ENCODE measurements around the gene CCDC171.

Gene CCDC171

DNA sequence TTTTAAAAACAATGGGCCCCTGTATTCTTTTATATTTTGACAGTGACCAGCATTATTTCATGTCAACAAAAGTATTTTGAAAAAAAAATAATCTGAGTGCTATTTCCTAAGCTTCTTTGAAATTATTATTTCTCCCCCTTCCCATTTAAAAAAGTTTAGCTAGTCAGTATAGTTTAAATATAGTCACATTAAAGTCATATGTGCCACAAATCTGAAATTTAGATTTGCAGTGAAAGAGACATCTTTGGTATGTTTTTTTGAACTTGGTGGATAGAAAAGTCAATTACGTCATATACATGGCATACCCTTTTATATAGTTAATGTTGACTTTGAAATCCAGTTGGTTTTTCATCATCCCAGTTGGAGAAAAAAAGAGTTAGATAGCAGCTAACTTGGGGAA lies 297.0 kb downstream of the CCDC171 start:
- H3K27ac ChIP-seq = no peak overlapping the region
- TF ChIP-seq, protein P1, sequence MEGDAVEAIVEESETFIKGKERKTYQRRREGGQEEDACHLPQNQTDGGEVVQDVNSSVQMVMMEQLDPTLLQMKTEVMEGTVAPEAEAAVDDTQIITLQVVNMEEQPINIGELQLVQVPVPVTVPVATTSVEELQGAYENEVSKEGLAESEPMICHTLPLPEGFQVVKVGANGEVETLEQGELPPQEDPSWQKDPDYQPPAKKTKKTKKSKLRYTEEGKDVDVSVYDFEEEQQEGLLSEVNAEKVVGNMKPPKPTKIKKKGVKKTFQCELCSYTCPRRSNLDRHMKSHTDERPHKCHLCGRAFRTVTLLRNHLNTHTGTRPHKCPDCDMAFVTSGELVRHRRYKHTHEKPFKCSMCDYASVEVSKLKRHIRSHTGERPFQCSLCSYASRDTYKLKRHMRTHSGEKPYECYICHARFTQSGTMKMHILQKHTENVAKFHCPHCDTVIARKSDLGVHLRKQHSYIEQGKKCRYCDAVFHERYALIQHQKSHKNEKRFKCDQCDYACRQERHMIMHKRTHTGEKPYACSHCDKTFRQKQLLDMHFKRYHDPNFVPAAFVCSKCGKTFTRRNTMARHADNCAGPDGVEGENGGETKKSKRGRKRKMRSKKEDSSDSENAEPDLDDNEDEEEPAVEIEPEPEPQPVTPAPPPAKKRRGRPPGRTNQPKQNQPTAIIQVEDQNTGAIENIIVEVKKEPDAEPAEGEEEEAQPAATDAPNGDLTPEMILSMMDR (IDR thresholded peaks at IDR 0.05; ENCODE audit: low read depth, low read length, missing control alignments) = no peak
- no peaks in the 10 kb centered on the region for H3K36me3 ChIP-seq (replicated peaks)
- H3K27me3 ChIP-seq (replicated peaks) = no peaks in the 10 kb centered on the region
- H3K4me3 ChIP-seq (ENCODE audit: low read depth, low read length) = no peak overlapping the region
- DNase-seq = no peak
- in situ Hi-C loops (cut with HindIII; ENCODE audit: low pct_ligation_motif_present, low sequenced_read_pairs) = no loop called here

DNA sequence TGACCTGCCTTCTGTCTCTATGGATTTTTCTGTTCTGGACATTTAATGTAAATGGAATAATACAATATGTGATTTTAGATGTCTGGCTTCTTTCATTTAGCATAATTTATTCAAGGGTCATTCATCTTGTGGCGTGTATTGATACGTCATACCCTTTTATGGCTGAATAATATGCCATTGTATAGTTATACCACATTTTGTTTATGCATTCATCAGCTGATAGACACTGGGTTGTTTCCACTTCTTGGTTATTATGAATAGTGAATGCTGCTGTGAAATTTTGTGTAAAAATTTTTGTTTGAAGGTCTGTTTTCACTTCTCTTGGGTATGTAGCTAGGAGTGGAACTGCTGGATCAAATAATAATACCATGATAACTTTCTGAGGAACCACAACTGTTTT lies 298.9 kb downstream of the CCDC171 start:
- Histone ChIP-seq H3K27me3 (replicated peaks) (no peaks in the 10 kb centered on the region), H3K4me3 (ENCODE audit: low read depth, low read length) (no peak overlapping the region), H3K27ac (no peak overlapping the region), H3K36me3 (replicated peaks) (no peaks in the 10 kb centered on the region)
- TF ChIP-seq, protein P1 (IDR thresholded peaks at IDR 0.05; ENCODE audit: low read depth, low read length, missing control alignments) = no peak
- in situ Hi-C loops (cut with HindIII; ENCODE audit: low pct_ligation_motif_present, low sequenced_read_pairs) = no loop called here
- DNase-seq = no peak

DNA sequence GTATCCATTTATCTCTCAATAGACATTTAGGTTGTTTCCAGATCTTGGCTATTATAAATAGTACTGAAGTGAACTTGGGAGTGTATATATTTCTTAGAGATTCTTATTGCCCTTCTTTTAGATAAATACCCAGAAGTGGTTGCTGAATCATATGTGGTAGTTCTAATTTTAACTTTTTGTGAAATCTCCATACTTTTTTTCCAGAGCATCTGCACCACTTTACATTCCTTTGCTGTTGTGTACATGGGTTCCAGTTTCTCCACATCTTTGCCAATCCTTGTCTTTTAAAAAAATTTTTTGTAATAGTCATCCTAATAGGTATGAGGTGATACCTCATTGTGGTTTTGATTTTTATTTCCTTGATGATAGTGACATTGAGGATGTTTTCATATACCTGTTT lies 303.7 kb downstream of the CCDC171 start:
- Histone ChIP-seq H3K27ac (no peak overlapping the region), H3K27me3 (replicated peaks) (no peaks in the 10 kb centered on the region), H3K36me3 (replicated peaks) (no peaks in the 10 kb centered on the region), H3K4me3 (ENCODE audit: low read depth, low read length) (no peak overlapping the region)
- in situ Hi-C loops (cut with HindIII; ENCODE audit: low pct_ligation_motif_present, low sequenced_read_pairs) = no loop called here
- TF ChIP-seq, protein P1 (IDR thresholded peaks at IDR 0.05; ENCODE audit: low read depth, low read length, missing control alignments) = no peak
- no peak for DNase-seq

DNA sequence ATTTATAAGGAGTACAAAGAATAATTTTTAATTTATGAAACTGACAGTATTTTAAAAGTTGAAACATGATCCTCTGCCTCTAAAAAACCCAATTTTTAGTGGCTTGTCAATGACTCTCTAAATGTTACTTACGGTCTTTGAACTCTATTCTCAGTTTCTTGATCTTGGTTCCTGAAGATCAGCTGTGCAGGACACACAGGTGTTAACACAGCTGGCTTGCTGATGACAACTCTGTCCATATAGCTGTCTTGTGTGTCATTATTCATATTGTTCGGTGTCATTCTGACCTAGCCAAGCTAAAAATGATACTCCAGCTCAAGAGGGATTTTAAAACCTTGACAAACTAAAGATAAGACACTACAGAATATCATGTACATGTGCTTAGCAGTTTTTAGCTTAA lies 314.5 kb downstream of the CCDC171 start:
- no peak for DNase-seq
- no peaks in the 10 kb centered on the region for H3K27me3 ChIP-seq (replicated peaks)
- no peaks in the 10 kb centered on the region for H3K36me3 ChIP-seq (replicated peaks)
- in situ Hi-C loops (cut with HindIII; ENCODE audit: low pct_ligation_motif_present, low sequenced_read_pairs) = no loop called here
- TF ChIP-seq, protein P1 (IDR thresholded peaks at IDR 0.05; ENCODE audit: low read depth, low read length, missing control alignments) = no peak
- no peak overlapping the region for H3K27ac ChIP-seq
- no peak overlapping the region for H3K4me3 ChIP-seq (ENCODE audit: low read depth, low read length)

DNA sequence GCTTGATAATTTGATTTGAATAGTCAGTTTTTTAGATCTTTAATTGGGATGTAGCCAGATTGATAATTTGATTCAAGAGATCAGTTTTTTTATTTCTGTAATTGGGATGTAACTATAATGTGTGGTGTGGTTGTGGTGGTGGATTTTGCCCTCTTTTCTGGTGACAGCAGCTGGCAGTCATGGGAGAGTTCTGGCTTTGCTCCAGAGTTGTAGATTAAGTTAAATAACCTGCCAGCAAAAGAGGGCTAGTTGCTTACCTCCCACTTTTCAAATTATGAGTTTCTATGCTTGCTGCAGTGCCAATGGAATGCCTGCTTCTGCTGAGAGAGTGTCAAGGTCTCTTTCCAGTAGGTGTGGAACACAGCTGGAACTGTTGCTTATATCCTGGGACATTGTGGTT lies 315.1 kb downstream of the CCDC171 start:
- Histone ChIP-seq H3K27ac (no peak overlapping the region), H3K36me3 (replicated peaks) (no peaks in the 10 kb centered on the region), H3K27me3 (replicated peaks) (no peaks in the 10 kb centered on the region), H3K4me3 (ENCODE audit: low read depth, low read length) (no peak overlapping the region)
- TF ChIP-seq, protein P1 (IDR thresholded peaks at IDR 0.05; ENCODE audit: low read depth, low read length, missing control alignments) = no peak
- in situ Hi-C loops (cut with HindIII; ENCODE audit: low pct_ligation_motif_present, low sequenced_read_pairs) = no loop called here
- DNase-seq = no peak

DNA sequence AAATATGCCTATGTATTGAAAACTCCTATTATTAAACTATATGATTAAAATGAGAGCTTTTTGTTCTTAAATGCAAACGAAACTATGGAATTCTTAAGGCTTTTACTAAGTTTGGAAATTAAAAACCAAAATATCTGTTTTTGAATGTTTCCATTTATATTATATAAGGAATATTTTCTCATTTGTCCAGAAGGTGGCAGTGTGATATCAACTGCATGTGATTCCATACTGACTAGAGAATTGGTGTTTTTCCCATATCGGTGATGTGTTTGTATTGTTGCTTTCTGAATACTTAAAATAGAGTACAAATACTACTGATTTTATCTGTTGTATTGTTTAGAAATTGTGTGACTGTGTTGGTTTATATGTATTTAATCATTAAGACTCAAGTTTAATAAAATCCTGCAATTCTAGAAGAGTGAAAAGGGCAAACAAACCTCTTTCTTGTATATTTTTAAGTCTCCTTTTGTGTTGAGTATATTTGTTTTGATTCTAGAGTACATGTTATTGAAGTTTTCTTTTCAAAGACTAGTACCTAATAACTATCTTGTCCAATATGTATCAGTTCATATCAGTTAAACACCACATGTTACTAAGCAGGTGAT lies 320.8 kb downstream of the CCDC171 start:
- Histone ChIP-seq H3K4me3 (ENCODE audit: low read depth, low read length) (no peak overlapping the region), H3K27me3 (replicated peaks) (no peaks in the 10 kb centered on the region), H3K27ac (peak overlapping the region; percentile 74), H3K36me3 (replicated peaks) (no peaks in the 10 kb centered on the region)
- TF ChIP-seq, protein P1 (IDR thresholded peaks at IDR 0.05; ENCODE audit: low read depth, low read length, missing control alignments) = peak; percentile 26
- DNase-seq = peak; percentile 16
- in situ Hi-C loops (cut with HindIII; ENCODE audit: low pct_ligation_motif_present, low sequenced_read_pairs) = no loop called here

Data from brain microvascular endothelial cell (primary cell).